Measurements from ENCODE around the gene LARP6. TPM values are rescaled to one million over a fixed set of nuclear protein-coding genes. Genes with fewer than 3 reads are reported as not detected.

The LARP6 gene
- polyA plus RNA-seq, 2 of the 4 experiments (the other 2 are of a cell fraction) = 57.2 to 158 TPM

- CTCF ChIA-PET = interaction anchor here (0.9 to 20.5 kb wide), 25 partner anchors 9 to 615 kb away, joined by 3 to 331 read pairs (median 8); partner anchors contain the start of genes LARP6 and LRRC49
- DNase-seq (ENCODE audit: low read depth in 1 of 2, low spot score in 1 of 2) = no peak
- 87% methylated on average over 8 of the region's 8 CpGs for WGBS (ENCODE audit: missing lambda C conversion rate)
- H3K9me3 ChIP-seq = no peaks in the 10 kb centered on the region
- H3K27ac ChIP-seq = peak overlapping the region; percentile 69 to 85
- POLR2A ChIA-PET = interaction anchor here (1.4 to 1.6 kb wide), 2 partner anchors 38 to 49 kb away, joined by 5 read pairs; no protein-coding TSS in a partner anchor
- H3K4me3 ChIP-seq = no peak overlapping the region
- peaks cover 36% of the 10 kb centered on the region for H3K4me1 ChIP-seq
- no peak for ATAC-seq
- H3K4me2 ChIP-seq = peak overlapping the region; percentile 50; the same call in 2 of the 3 replicates
- no peak for TF ChIP-seq POLR2A (IDR thresholded peaks at IDR 0.05; ENCODE audit: low read length)
- TF ChIP-seq MAX (IDR thresholded peaks at IDR 0.05) = no peak
- no peak for TF ChIP-seq EP300 (IDR thresholded peaks at IDR 0.05)
- no peak for TF ChIP-seq FOXS1 (CRISPR knock-in tag; IDR thresholded peaks at IDR 0.05)
- TF ChIP-seq MAFK (IDR thresholded peaks at IDR 0.05; ENCODE audit: partially characterized antibody) = no peak
- TF ChIP-seq E2F6 (IDR thresholded peaks at IDR 0.05; ENCODE audit: borderline replicate concordance, low read depth) = no peak
- TF ChIP-seq NFE2L2 (conservative IDR thresholded peaks at IDR 0.05; ENCODE audit: low read length) = no peak
- no peak for TF ChIP-seq ZSCAN20 (CRISPR knock-in tag; IDR thresholded peaks at IDR 0.05)
- TF ChIP-seq PHF8 (IDR thresholded peaks at IDR 0.05; ENCODE audit: borderline replicate concordance, low read depth) = no peak
- TF ChIP-seq EHF (CRISPR knock-in tag; IDR thresholded peaks at IDR 0.05) = no peak
- TF ChIP-seq SMC3 (IDR thresholded peaks at IDR 0.05) = no peak
- TF ChIP-seq KDM1A (IDR thresholded peaks at IDR 0.05; ENCODE audit: low read depth) = no peak
- TF ChIP-seq ZNF302 (CRISPR knock-in tag; IDR thresholded peaks at IDR 0.05) = no peak
- no peak for TF ChIP-seq USF2 (IDR thresholded peaks at IDR 0.05)
- no peak for TF ChIP-seq RCOR1 (IDR thresholded peaks at IDR 0.05; ENCODE audit: low read depth, low read length)
- TF ChIP-seq CBX2 (IDR thresholded peaks at IDR 0.05; ENCODE audit: borderline replicate concordance, low read depth) = no peak
- TF ChIP-seq ATOH8 (CRISPR knock-in tag; IDR thresholded peaks at IDR 0.05; ENCODE audit: low read depth) = no peak
- FAIRE-seq = no peak
Observed at GRCh38 chr15:70825841-70826240, 28.1 kb downstream of the LARP6 start.

GRCh38 chr15:70823196-70823595 is 30.8 kb downstream of the LARP6 start:
- WGBS (ENCODE audit: missing lambda C conversion rate) = 54% methylated on average over 5 of the region's 5 CpGs
- no peak overlapping the region for H3K4me3 ChIP-seq
- ChIA-PET POLR2A (no interaction called here), CTCF (interaction anchor here (0.7 to 20.5 kb wide), 9 partner anchors 11 to 69 kb away, joined by 3 to 331 read pairs (median 3); partner anchors contain the start of genes LARP6, LRRC49 and THAP10)
- DNase-seq (ENCODE audit: low read depth in 1 of 2, low spot score in 1 of 2) (no peak), FAIRE-seq (no peak), ATAC-seq (no peak)
- H3K4me1 ChIP-seq = peaks cover 22% of the 10 kb centered on the region
- peaks cover 7% of the 10 kb centered on the region; the same call in 1 of the 3 replicates for H3K9me3 ChIP-seq
- TF ChIP-seq MAX (IDR thresholded peaks at IDR 0.05) (no peak), NFE2L2 (conservative IDR thresholded peaks at IDR 0.05; ENCODE audit: low read length) (no peak), MAZ (IDR thresholded peaks at IDR 0.05; ENCODE audit: borderline replicate concordance, low read depth, low read length) (no peak), HOXB13 (CRISPR knock-in tag; IDR thresholded peaks at IDR 0.05; ENCODE audit: low read depth) (no peak), RNF2 (IDR thresholded peaks at IDR 0.05; ENCODE audit: borderline replicate concordance, low read depth) (no peak), GATA3 (IDR thresholded peaks at IDR 0.05; ENCODE audit: borderline replicate concordance) (no peak), ESRRA (IDR thresholded peaks at IDR 0.05; ENCODE audit: borderline replicate concordance, low read length) (no peak), RAD21 (conservative IDR thresholded peaks at IDR 0.05 in 1 of 2, IDR thresholded peaks at IDR 0.05 in 1 of 2) (no peak), EHF (CRISPR knock-in tag; IDR thresholded peaks at IDR 0.05) (no peak), E2F6 (IDR thresholded peaks at IDR 0.05; ENCODE audit: borderline replicate concordance, low read depth) (no peak), HOXA7 (CRISPR knock-in tag; IDR thresholded peaks at IDR 0.05) (no peak), HMGXB4 (CRISPR knock-in tag; IDR thresholded peaks at IDR 0.05; ENCODE audit: borderline replicate concordance) (no peak), SREBF2 (IDR thresholded peaks at IDR 0.05) (no peak), FOSB (CRISPR knock-in tag; IDR thresholded peaks at IDR 0.05) (no peak)
- no peak overlapping the region for H3K4me2 ChIP-seq
- H3K27ac ChIP-seq = no peak overlapping the region
